Measurements from ENCODE around the gene CIDEB. TPM values are rescaled to one million over a fixed set of nuclear protein-coding genes. Genes with fewer than 3 reads are reported as not detected.

CIDEB gene
- total and polyA plus RNA-seq, 2 of the 13 experiments (the other 11 are each of a cell fraction or from before 2014, with no cell fraction given): 35.8 to 110 TPM

- no peak for TF ChIP-seq ZEB1 (IDR thresholded peaks at IDR 0.05; ENCODE audit: insufficient replicate concordance, low read depth)
- peak; percentile 47; the same call in 1 of the 2 replicates for TF ChIP-seq FOXO1 (CRISPR knock-in tag; IDR thresholded peaks at IDR 0.05)
- TF ChIP-seq MTF1 (CRISPR knock-in tag; IDR thresholded peaks at IDR 0.05): no peak
- 0 out of 2 replicates have a peak, but pooled peaks have one; percentile 31 for TF ChIP-seq JUN (CRISPR knock-in tag; IDR thresholded peaks at IDR 0.05)
- TF ChIP-seq ZNF224 (CRISPR knock-in tag; IDR thresholded peaks at IDR 0.05): no peak
- TF ChIP-seq HMG20B (CRISPR knock-in tag; conservative IDR thresholded peaks at IDR 0.05): no peak
- TF ChIP-seq, protein P1, sequence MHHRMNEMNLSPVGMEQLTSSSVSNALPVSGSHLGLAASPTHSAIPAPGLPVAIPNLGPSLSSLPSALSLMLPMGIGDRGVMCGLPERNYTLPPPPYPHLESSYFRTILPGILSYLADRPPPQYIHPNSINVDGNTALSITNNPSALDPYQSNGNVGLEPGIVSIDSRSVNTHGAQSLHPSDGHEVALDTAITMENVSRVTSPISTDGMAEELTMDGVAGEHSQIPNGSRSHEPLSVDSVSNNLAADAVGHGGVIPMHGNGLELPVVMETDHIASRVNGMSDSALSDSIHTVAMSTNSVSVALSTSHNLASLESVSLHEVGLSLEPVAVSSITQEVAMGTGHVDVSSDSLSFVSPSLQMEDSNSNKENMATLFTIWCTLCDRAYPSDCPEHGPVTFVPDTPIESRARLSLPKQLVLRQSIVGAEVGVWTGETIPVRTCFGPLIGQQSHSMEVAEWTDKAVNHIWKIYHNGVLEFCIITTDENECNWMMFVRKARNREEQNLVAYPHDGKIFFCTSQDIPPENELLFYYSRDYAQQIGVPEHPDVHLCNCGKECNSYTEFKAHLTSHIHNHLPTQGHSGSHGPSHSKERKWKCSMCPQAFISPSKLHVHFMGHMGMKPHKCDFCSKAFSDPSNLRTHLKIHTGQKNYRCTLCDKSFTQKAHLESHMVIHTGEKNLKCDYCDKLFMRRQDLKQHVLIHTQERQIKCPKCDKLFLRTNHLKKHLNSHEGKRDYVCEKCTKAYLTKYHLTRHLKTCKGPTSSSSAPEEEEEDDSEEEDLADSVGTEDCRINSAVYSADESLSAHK (CRISPR knock-in tag; IDR thresholded peaks at IDR 0.05; ENCODE audit: borderline replicate concordance): no peak
- TF ChIP-seq MED13 (CRISPR knock-in tag; IDR thresholded peaks at IDR 0.05): no peak
- TF ChIP-seq ZNF792 (CRISPR knock-in tag; IDR thresholded peaks at IDR 0.05): no peak
Measured at GRCh38 chr14:24310265-24310645, 2.5 kb upstream of the CIDEB start (continued).

- ATAC-seq (no peak), DNase-seq (ENCODE audit: low spot score) (no peak), FAIRE-seq (no peak)
- in situ Hi-C loops (cut with HindIII; ENCODE audit: extremely low pct_ligation_motif_present, low pct_unique_long_range_greater_than_20kb) (no loop called here), intact Hi-C loops (cut with micrococcal nuclease; ENCODE audit: unreplicated experiment) (loop anchor here (2.0 kb wide), 1 partner anchor 67 kb away; the partner anchor contains the start of gene TINF2)
- ChIA-PET POLR2A (interaction anchor here (0.8 to 24.7 kb wide), 9 partner anchors 9 to 216 kb away, joined by 3 to 850 read pairs (median 28); partner anchors contain the start of genes CHMP4A, DCAF11, DHRS1 and EMC9), CTCF (ENCODE audit: low intra/inter-chr PET ratio, low total read pairs) (interaction anchor here (3.4 kb wide), 1 partner anchor 12 kb away, joined by 45 read pairs; the partner anchor contains the start of genes DHRS1 and NOP9)
- no peak within 1 kb of the TSS for H3K9ac ChIP-seq (ENCODE audit: insufficient read depth, low read depth, low read length)
- peaks cover 20 to 23% of the 10 kb centered on the region in 2 experiments for H3K36me3 ChIP-seq (replicated peaks in 1 of 2; ENCODE audit: control insufficient read depth in 1 of 2, insufficient read depth in 2 of 2, low read length in 2 of 2)
- WGBS (ENCODE audit: low lambda C conversion rate): 95% methylated on average over 5 of the region's 5 CpGs
- peak within 1 kb of the TSS; percentile 4 for H3K27ac ChIP-seq (ENCODE audit: extremely low read length, insufficient read depth, low read length)
- H3K4me1 ChIP-seq (ENCODE audit: insufficient read depth, low read length): peaks cover 53% of the 10 kb centered on the region
- no peak within 1 kb of the TSS for H3K4me2 ChIP-seq (ENCODE audit: low read depth, low read length)
- H3K4me3 ChIP-seq (replicated peaks in 1 of 3; ENCODE audit: insufficient read depth in 1 of 3, low read depth in 2 of 3, low read length in 3 of 3): no peak within 1 kb of the TSS
- BruUV-seq (replicated peaks): no TSS peak
- no peaks in the 10 kb centered on the region for H3K9me3 ChIP-seq (ENCODE audit: low read length)
- H2AFZ ChIP-seq (ENCODE audit: low read length): no peak within 1 kb of the TSS
- H3K27me3 ChIP-seq (ENCODE audit: control insufficient read depth in 1 of 2, insufficient read depth in 2 of 2, low read length in 2 of 2): no peaks in the 10 kb centered on the region; a peak in 1 of 5 replicates
- H4K20me1 ChIP-seq (ENCODE audit: insufficient read depth, low read length): no peaks in the 10 kb centered on the region
- H3K79me2 ChIP-seq (ENCODE audit: insufficient read depth, low read length): peaks cover 9% of the 10 kb centered on the region
- no peak for TF ChIP-seq CREB3 (CRISPR knock-in tag; IDR thresholded peaks at IDR 0.05)
- TF ChIP-seq FOXK1 (CRISPR knock-in tag; IDR thresholded peaks at IDR 0.05; ENCODE audit: borderline replicate concordance, low read depth): no peak
- TF ChIP-seq ZBTB20 (CRISPR knock-in tag; IDR thresholded peaks at IDR 0.05; ENCODE audit: borderline replicate concordance, low read depth): no peak
- TF ChIP-seq, protein P2, sequence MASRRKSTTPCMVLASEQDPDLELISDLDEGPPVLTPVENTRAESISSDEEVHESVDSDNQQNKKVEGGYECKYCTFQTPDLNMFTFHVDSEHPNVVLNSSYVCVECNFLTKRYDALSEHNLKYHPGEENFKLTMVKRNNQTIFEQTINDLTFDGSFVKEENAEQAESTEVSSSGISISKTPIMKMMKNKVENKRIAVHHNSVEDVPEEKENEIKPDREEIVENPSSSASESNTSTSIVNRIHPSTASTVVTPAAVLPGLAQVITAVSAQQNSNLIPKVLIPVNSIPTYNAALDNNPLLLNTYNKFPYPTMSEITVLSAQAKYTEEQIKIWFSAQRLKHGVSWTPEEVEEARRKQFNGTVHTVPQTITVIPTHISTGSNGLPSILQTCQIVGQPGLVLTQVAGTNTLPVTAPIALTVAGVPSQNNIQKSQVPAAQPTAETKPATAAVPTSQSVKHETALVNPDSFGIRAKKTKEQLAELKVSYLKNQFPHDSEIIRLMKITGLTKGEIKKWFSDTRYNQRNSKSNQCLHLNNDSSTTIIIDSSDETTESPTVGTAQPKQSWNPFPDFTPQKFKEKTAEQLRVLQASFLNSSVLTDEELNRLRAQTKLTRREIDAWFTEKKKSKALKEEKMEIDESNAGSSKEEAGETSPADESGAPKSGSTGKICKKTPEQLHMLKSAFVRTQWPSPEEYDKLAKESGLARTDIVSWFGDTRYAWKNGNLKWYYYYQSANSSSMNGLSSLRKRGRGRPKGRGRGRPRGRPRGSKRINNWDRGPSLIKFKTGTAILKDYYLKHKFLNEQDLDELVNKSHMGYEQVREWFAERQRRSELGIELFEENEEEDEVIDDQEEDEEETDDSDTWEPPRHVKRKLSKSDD (CRISPR knock-in tag; IDR thresholded peaks at IDR 0.05; ENCODE audit: low read depth): no peak
- TF ChIP-seq ZNF598 (CRISPR knock-in tag; IDR thresholded peaks at IDR 0.05; ENCODE audit: borderline replicate concordance): no peak
- no peak for TF ChIP-seq ZNF530 (CRISPR knock-in tag; IDR thresholded peaks at IDR 0.05; ENCODE audit: low read depth)
- no peak for TF ChIP-seq EZH2 (conservative IDR thresholded peaks at IDR 0.05; ENCODE audit: low read depth, low read length)
Measured at GRCh38 chr14:24309538-24310264, 1.9 kb upstream of the CIDEB start, which contains the start of gene LTB4R2. TSS of gene LTB4R2 (plus strand) at chr14:24310140. CDS start at chr14:24310665, 525 bp downstream.

Measured in HepG2 (cell line).